ENCODE results near the gene ZBTB7C. TPM values are rescaled to one million over a fixed set of nuclear protein-coding genes. Genes with fewer than 3 reads are reported as not detected.

Gene ZBTB7C
- total RNA-seq, 1 experiment from 2014 or later = 0.18 TPM

DNA sequence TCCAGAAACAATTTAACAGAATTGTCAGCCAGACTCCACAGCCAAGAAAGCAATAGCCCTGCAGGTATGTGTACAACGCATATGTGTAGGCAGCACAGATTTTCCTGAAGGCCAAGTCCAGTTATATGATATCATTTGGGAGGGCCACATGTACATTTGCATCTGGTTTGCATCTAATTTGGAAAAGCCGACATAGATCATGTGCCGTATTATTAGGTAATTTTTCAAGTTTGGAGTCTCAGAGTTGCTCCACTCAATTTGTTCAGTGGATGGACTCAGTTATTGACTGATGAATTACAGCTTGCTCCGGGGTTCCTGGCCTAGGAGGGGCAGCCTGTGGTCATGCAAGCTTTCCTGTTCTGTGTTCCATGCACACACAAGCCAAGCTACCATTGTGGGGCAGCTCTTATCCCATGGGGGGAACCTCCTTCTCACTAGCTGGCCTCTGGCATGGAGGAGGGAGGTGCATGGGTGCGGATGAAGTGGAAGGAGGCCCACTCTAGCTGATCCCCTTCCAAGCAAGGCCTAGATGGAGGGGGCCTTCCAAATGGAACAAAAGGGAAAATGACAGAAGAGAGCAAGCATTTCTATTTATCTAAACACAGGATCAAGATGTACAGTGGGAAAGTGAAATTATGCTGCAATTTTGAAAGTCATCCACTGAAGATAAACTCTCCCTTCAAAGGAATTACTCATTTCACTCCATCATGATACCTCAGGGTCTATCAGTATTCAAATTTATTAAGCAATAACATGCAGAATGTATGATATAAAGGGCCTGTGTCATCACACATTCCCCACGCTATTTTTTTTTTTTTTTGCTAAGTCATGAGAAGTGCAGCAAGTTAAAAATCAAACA, 276.2 kb downstream of the ZBTB7C start:
- BruUV-seq (replicated peaks) = no TSS peak
- Histone ChIP-seq H3K36me3 (ENCODE audit: control insufficient read depth, insufficient read depth, low read length) (no peaks in the 10 kb centered on the region), H3K4me3 (ENCODE audit: low read depth, low read length) (no peak overlapping the region), H3K4me1 (no peaks in the 10 kb centered on the region), H3K27me3 (replicated peaks; ENCODE audit: control insufficient read depth, insufficient read depth, low read length) (no peaks in the 10 kb centered on the region), H3K9me3 (no peaks in the 10 kb centered on the region)
- H3K9me3 Mint-ChIP-seq (ENCODE audit: unreplicated experiment) = no peaks in the 10 kb centered on the region
- POLR2A ChIA-PET = no interaction called here
- peaks cover 3% of the 10 kb centered on the region for H3K27me3 Mint-ChIP-seq (ENCODE audit: insufficient read depth, unreplicated experiment)
- no peaks in the 10 kb centered on the region for H3K36me3 Mint-ChIP-seq (ENCODE audit: insufficient read depth, unreplicated experiment)
- intact Hi-C loops (cut with micrococcal nuclease; ENCODE audit: unreplicated experiment) = no loop called here
- CTCF ChIA-PET = no interaction called here
- TF ChIP-seq, protein P1, sequence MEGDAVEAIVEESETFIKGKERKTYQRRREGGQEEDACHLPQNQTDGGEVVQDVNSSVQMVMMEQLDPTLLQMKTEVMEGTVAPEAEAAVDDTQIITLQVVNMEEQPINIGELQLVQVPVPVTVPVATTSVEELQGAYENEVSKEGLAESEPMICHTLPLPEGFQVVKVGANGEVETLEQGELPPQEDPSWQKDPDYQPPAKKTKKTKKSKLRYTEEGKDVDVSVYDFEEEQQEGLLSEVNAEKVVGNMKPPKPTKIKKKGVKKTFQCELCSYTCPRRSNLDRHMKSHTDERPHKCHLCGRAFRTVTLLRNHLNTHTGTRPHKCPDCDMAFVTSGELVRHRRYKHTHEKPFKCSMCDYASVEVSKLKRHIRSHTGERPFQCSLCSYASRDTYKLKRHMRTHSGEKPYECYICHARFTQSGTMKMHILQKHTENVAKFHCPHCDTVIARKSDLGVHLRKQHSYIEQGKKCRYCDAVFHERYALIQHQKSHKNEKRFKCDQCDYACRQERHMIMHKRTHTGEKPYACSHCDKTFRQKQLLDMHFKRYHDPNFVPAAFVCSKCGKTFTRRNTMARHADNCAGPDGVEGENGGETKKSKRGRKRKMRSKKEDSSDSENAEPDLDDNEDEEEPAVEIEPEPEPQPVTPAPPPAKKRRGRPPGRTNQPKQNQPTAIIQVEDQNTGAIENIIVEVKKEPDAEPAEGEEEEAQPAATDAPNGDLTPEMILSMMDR (IDR thresholded peaks at IDR 0.05; ENCODE audit: insufficient read depth in 1 of 2, low read depth in 1 of 2, low read length in 1 of 2, severe bottlenecking in 1 of 2, unreplicated experiment in 1 of 2) = no peak
- H3K27ac Mint-ChIP-seq (ENCODE audit: unreplicated experiment) = no peak overlapping the region
- no peak overlapping the region for H3K4me3 Mint-ChIP-seq (ENCODE audit: unreplicated experiment)
- no peak for DNase-seq
- no peaks in the 10 kb centered on the region for H3K4me1 Mint-ChIP-seq (ENCODE audit: low read depth, unreplicated experiment)

DNA sequence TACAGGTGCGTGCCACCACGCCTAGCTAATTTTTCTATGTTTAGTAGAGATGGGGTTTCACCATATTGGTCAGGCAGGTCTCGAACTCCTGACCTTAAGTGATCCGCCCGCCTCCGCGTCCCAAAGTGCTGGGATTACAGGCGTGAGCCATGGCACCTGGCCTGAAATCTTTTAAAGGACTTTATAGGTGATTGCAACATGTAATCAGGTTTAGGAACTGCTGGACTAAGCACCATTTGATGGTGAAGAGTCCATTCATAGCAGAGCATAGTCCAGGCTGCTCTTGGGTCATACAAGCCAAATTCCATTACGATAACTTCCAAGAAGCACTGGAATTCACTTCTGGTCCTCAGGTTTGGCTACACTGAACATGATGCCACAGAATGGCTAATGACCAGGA, 278.1 kb downstream of the ZBTB7C start:
- CTCF ChIA-PET = no interaction called here
- Mint-ChIP-seq H3K9me3 (ENCODE audit: unreplicated experiment) (no peaks in the 10 kb centered on the region), H3K36me3 (ENCODE audit: insufficient read depth, unreplicated experiment) (no peaks in the 10 kb centered on the region), H3K4me3 (ENCODE audit: unreplicated experiment) (no peak overlapping the region), H3K4me1 (ENCODE audit: low read depth, unreplicated experiment) (no peaks in the 10 kb centered on the region), H3K27ac (ENCODE audit: unreplicated experiment) (no peak overlapping the region), H3K27me3 (ENCODE audit: insufficient read depth, unreplicated experiment) (peaks cover 3% of the 10 kb centered on the region)
- no TSS peak for BruUV-seq (replicated peaks)
- intact Hi-C loops (cut with micrococcal nuclease; ENCODE audit: unreplicated experiment) = no loop called here
- POLR2A ChIA-PET = no interaction called here
- no peaks in the 10 kb centered on the region for H3K27me3 ChIP-seq (replicated peaks; ENCODE audit: control insufficient read depth, insufficient read depth, low read length)
- H3K36me3 ChIP-seq (ENCODE audit: control insufficient read depth, insufficient read depth, low read length) = no peaks in the 10 kb centered on the region
- no peak overlapping the region for H3K4me3 ChIP-seq (ENCODE audit: low read depth, low read length)
- TF ChIP-seq, protein P1 (IDR thresholded peaks at IDR 0.05; ENCODE audit: insufficient read depth in 1 of 2, low read depth in 1 of 2, low read length in 1 of 2, severe bottlenecking in 1 of 2, unreplicated experiment in 1 of 2) = no peak
- H3K9me3 ChIP-seq = no peaks in the 10 kb centered on the region
- no peaks in the 10 kb centered on the region for H3K4me1 ChIP-seq
- no peak for DNase-seq

DNA sequence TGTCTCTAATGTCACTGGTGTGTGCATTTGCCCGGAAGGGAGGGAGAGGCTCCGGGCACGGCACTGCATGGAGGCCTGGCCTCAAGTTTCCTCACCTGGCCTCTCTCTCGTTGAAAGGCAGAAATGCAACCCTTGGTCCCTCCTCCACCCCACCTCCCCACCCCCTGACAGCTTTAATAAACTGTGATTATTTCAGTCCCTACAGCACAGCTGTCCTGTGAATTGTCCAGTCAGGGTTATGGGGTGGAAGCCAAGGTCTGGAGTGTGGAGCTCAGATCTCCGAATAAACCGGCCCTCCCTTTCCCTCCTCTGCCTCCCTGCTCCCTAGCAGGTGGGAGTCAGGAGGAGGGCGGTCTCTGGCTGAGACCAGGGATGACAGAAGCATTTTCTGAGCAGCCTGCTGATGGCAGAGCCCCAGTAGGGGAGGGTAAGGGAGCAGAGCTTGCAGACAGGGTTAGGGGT, 279.5 kb downstream of the ZBTB7C start:
- Histone ChIP-seq H3K4me3 (ENCODE audit: low read depth, low read length) (no peak overlapping the region), H3K9me3 (no peaks in the 10 kb centered on the region), H3K27me3 (replicated peaks; ENCODE audit: control insufficient read depth, insufficient read depth, low read length) (no peaks in the 10 kb centered on the region), H3K36me3 (ENCODE audit: control insufficient read depth, insufficient read depth, low read length) (no peaks in the 10 kb centered on the region), H3K4me1 (no peaks in the 10 kb centered on the region)
- CTCF ChIA-PET = no interaction called here
- intact Hi-C loops (cut with micrococcal nuclease; ENCODE audit: unreplicated experiment) = no loop called here
- Mint-ChIP-seq H3K27me3 (ENCODE audit: insufficient read depth, unreplicated experiment) (no peaks in the 10 kb centered on the region), H3K4me3 (ENCODE audit: unreplicated experiment) (no peak overlapping the region), H3K36me3 (ENCODE audit: insufficient read depth, unreplicated experiment) (no peaks in the 10 kb centered on the region), H3K9me3 (ENCODE audit: unreplicated experiment) (no peaks in the 10 kb centered on the region), H3K27ac (ENCODE audit: unreplicated experiment) (no peak overlapping the region), H3K4me1 (ENCODE audit: low read depth, unreplicated experiment) (no peaks in the 10 kb centered on the region)
- TF ChIP-seq, protein P1 (IDR thresholded peaks at IDR 0.05; ENCODE audit: insufficient read depth in 1 of 2, low read depth in 1 of 2, low read length in 1 of 2, severe bottlenecking in 1 of 2, unreplicated experiment in 1 of 2) = no peak
- POLR2A ChIA-PET = no interaction called here
- DNase-seq = no peak
- BruUV-seq (replicated peaks) = no TSS peak
